Heart right ventricle (tissue), 16 donors: ENCODE data around the gene HPS6. TPM values are rescaled to one million over a fixed set of nuclear protein-coding genes. Genes with fewer than 3 reads are reported as not detected.

Experiments
- ATAC-seq, 8 donors: fragments of 200-7000 bp; cut with Tn5 transposase; one replicate each; pipeline ENCODE4 v1.9.1; 2020; ENCODE audit warnings: mild to moderate bottlenecking in 8 of 8, moderate library complexity in 8 of 8, moderate number of reproducible peaks in 1 of 8
- DNase-seq, 2 donors: peaks; one replicate each; pipeline ENCODE4 v3.0.0-alpha.2; 2020
- H3K27ac ChIP-seq, 10 donors: fragments of 200-600 bp; sonication (generic) in 2 of 10; one replicate each; pipeline versions ENCODE4 v1.5.0 to v1.8.0; 2020 to 2022; ENCODE audit warnings: mild to moderate bottlenecking in 3 of 10
- H3K27me3 ChIP-seq, 7 donors: fragments of 200-600 bp; one replicate each; pipeline ENCODE4 v1.8.0; 2021 to 2022; ENCODE audit warnings: mild to moderate bottlenecking in 2 of 7
- H3K36me3 ChIP-seq, 9 donors: fragments of 200-600 bp; sonication (generic) in 1 of 9; one replicate each; pipeline versions ENCODE4 v1.5.0 to v1.8.0; 2020 to 2022; ENCODE audit warnings: mild to moderate bottlenecking in 2 of 9
- H3K4me1 ChIP-seq, 9 donors: fragments of 200-600 bp; sonication (generic) in 1 of 9; one replicate each; pipeline versions ENCODE4 v1.5.0 to v1.8.0; 2020 to 2022; ENCODE audit warnings: mild to moderate bottlenecking in 4 of 9
- H3K4me3 ChIP-seq, 10 donors: fragments of 200-600 bp; sonication (generic) in 2 of 10; one replicate each; pipeline versions ENCODE4 v1.5.0 to v1.8.0; 2020 to 2022; ENCODE audit warnings: mild to moderate bottlenecking in 7 of 10, moderate library complexity in 2 of 10
- H3K9me3 ChIP-seq, 11 donors: fragments of 200-600 bp in 10 of 11; sonication (generic) in 2 of 11; one replicate each; pipeline versions ENCODE4 v1.5.0 to v1.8.0; 2013 to 2022; ENCODE audit warnings: mild to moderate bottlenecking in 2 of 11, control low read depth in 1 of 11, moderate library complexity in 1 of 11
- WGBS, 2 donors: extraction: QIAGEN DNeasy Blood & Tissue Kit; methylation state at CpG; one replicate each; pipeline ENCODE4 v1.1.7; 2013; ENCODE audit warnings: inconsistent platforms in 1 of 2; 5-methylcytosine and 5-hydroxymethylcytosine counted together
- intact Hi-C, 10 donors: fragments of 100-400 bp; cut with DNase I; formaldehyde crosslinking; loops; one replicate each; pipeline versions ENCODE4 v1.11.1 to v1.14.2; 2022
- polyA plus RNA-seq, 2 donors: library from polyadenylated mRNA; stranded (reverse); fragments of 200-250 nt; gene quantifications; one replicate each; pipeline ENCODE4 v1.2.3, GENCODE V29; 2013
- total RNA-seq, 10 donors: library from RNA; stranded (reverse); fragmentation: NEBNext Ultra II Directional in 3 of 10; extraction: Animal tissue kit (Norgen Biotek cat#: 25700) in 3 of 10; gene quantifications; one replicate each; pipeline versions ENCODE4 v1.2.1 to v1.2.4, GENCODE V29; 2021 to 2023
- TF ChIP-seq, protein P1 (sequence below), 9 donors: fragments of 200-600 bp; sonication (generic) in 2 of 9; IDR thresholded peaks; one replicate each; pipeline versions ENCODE4 v1.5.0 to v1.8.0; 2021 to 2022; ENCODE audit warnings: antibody characterized with exemption in 9 of 9, mild to moderate bottlenecking in 5 of 9, moderate library complexity in 1 of 9
- donor health status: Arrhythmogenic right ventricular cardiomyopathy.
- donor health status: ischemic (EF 13 %, LVEDD 7.1; RV severe dilation, severe dysfunction).
- donor health status: healthy with polysubstance abuse.
- donor health status: DM: no; HTN: yes; CAD: no.
- donor health status: DM: no; HTN: no; CAD: no.
- donor health status: ischemic (EF 25% LVEDD 6.9; RV normal size, moderate dysfunction).
- donor health status: ischemic (EF 25% LVEDD 5.7; RV mildly dilated, moderate dysfunction).
- donor health status: healthy.
- donor health status: DM: yes; HTN: yes; CAD: no.
- donor health status: Ischemic cardiomyopathy.
- donor health status: ischemic (EF 35%, LVEDD 5.7; RV mildly dilated, moderate dysfunction).
- donor health status: nonischemic (EF 11% LVEDD 7.7; RV severe dilation, severe dysfunction).
- donor health status: DM: yes; HTN: yes; CAD: no.
- donor health status: PGD.
- donor health status: ischemic (EF 29% LVEDD 5.4; RV normal size, mild dysfunction).
- donor health status: nonischemic (EF 23%, LVEDD 6.1; RV moderate dilation, normal function).

Gene HPS6
- total and polyA plus RNA-seq, 12 donors: 8.2 to 13.6 (median 10.6) TPM

DNA sequence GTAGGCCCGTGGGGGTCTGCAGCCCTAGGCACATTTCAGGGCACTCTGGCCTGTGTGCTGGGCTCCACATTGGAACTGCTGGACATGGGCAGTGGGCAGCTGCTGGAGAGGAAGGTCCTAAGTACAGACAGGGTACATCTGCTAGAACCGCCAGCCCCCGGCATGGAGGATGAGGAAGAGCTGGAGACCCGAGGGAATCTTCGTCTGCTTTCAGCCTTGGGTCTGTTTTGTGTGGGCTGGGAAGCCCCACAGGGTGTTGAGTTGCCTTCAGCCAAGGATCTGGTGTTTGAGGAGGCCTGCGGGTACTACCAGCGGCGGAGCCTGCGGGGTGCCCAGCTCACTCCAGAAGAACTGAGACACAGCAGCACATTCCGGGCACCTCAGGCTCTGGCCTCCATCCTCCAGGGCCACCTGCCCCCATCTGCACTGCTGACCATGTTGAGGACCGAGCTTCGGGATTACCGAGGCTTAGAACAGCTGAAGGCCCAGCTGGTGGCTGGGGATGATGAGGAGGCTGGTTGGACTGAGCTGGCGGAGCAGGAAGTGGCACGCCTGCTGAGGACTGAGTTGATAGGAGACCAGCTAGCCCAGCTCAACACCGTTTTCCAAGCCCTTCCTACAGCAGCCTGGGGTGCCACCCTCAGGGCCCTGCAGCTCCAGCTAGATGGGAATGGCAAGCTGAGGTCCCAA lies 1.4 kb downstream of the HPS6 start:
- no peak for DNase-seq
- WGBS, 2 donors: 82 to 83% methylated on average over 16 of the region's 16 CpGs
- intact Hi-C loops: loop anchor here in 2 of 10 donors (5.0 kb wide), 3 partner anchors 46 to 224 kb away; partner anchors contain the start of gene KCNIP2 (in 1 of the 2)

DNA sequence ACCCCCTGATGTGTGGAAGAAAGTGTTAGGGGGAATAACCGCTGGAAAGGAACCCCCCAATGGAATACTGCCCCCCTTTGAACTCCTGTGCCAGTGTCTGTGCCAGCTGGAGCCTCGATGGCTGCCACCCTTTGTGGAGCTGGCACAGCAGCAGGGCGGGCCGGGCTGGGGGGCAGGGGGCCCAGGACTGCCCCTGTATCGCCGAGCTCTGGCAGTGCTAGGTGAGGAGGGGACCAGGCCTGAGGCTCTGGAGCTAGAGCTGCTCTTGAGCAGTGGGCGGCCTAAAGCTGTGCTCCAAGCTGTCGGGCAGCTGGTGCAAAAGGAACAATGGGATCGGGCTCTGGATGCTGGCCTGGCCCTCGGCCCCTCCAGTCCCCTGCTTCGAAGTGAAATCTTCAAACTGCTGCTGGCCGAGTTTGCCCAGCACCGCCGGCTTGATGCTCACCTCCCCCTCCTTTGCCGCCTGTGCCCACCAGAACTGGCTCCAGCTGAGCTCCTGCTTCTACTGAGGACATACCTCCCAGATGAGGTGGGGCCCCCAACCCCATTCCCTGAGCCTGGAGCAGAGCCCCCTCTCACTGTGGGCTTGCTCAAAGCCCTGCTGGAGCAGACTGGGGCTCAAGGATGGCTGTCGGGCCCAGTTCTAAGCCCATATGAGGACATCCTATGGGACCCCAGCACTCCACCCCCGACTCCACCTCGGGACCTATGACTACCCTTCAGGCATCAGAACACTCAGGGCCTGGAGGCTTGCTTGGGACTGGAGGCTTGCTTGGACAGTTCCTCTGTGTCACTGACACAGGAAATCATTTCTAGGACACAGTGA lies 2.2 kb downstream of the HPS6 start:
- TF ChIP-seq, protein P1, sequence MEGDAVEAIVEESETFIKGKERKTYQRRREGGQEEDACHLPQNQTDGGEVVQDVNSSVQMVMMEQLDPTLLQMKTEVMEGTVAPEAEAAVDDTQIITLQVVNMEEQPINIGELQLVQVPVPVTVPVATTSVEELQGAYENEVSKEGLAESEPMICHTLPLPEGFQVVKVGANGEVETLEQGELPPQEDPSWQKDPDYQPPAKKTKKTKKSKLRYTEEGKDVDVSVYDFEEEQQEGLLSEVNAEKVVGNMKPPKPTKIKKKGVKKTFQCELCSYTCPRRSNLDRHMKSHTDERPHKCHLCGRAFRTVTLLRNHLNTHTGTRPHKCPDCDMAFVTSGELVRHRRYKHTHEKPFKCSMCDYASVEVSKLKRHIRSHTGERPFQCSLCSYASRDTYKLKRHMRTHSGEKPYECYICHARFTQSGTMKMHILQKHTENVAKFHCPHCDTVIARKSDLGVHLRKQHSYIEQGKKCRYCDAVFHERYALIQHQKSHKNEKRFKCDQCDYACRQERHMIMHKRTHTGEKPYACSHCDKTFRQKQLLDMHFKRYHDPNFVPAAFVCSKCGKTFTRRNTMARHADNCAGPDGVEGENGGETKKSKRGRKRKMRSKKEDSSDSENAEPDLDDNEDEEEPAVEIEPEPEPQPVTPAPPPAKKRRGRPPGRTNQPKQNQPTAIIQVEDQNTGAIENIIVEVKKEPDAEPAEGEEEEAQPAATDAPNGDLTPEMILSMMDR (IDR thresholded peaks at IDR 0.05): no peak
- intact Hi-C loops: loop anchor here in 2 of 10 donors (5.0 kb wide), 3 partner anchors 45 to 225 kb away; partner anchors contain the start of gene KCNIP2 (in 1 of the 2)

More for the DNA sequence above, 1.4 kb downstream of the HPS6 start:
- H3K4me1 ChIP-seq: peaks cover 10 to 45% (median 33%) of the 10 kb centered on the region in 9 donors
- ATAC-seq: no peak
- TF ChIP-seq, protein P1 (IDR thresholded peaks at IDR 0.05): no peak
- H3K27ac ChIP-seq: peak overlapping the region in 9 of 10 donors; percentile 91 to 97 (median 93)
- peaks cover 0 to 20% (median 0%) of the 10 kb centered on the region in 9 donors for H3K36me3 ChIP-seq
- H3K27me3 ChIP-seq: no peaks in the 10 kb centered on the region
- peak overlapping the region in 9 of 10 donors; percentile 79 to 96 (median 86) for H3K4me3 ChIP-seq
- H3K9me3 ChIP-seq: no peaks in the 10 kb centered on the region

GRCh38 chr10:102068216-102068615 lies 3.1 kb downstream of the HPS6 start:
- TF ChIP-seq, protein P1 (IDR thresholded peaks at IDR 0.05): no peak
- intact Hi-C loops: loop anchor here in 2 of 10 donors (5.0 kb wide), 3 partner anchors 44 to 226 kb away; partner anchors contain the start of gene KCNIP2 (in 1 of the 2)
- H3K27ac ChIP-seq: peak overlapping the region in 1 of 10 donors; percentile 54
- DNase-seq (peak; percentile 22 to 41), ATAC-seq (no peak)
- H3K4me1 ChIP-seq: peaks cover 10 to 51% (median 35%) of the 10 kb centered on the region in 9 donors
- no peaks in the 10 kb centered on the region for H3K27me3 ChIP-seq
- peaks cover 0 to 20% (median 0%) of the 10 kb centered on the region in 9 donors for H3K36me3 ChIP-seq
- no peak overlapping the region for H3K4me3 ChIP-seq
- WGBS, 2 donors: 13 to 17% methylated on average over 1 of the region's 1 CpG
- no peaks in the 10 kb centered on the region for H3K9me3 ChIP-seq

More for the DNA sequence above, 2.2 kb downstream of the HPS6 start:
- Histone ChIP-seq H3K4me1 (peaks cover 10 to 45% (median 33%) of the 10 kb centered on the region in 9 donors), H3K27me3 (no peaks in the 10 kb centered on the region), H3K36me3 (peaks cover 0 to 20% (median 0%) of the 10 kb centered on the region in 9 donors), H3K9me3 (no peaks in the 10 kb centered on the region), H3K27ac (no peak overlapping the region), H3K4me3 (peak overlapping the region in 1 of 10 donors; percentile 84)
- DNase-seq (no peak), ATAC-seq (no peak)
- WGBS, 2 donors: 89 to 92% methylated on average over 18 of the region's 18 CpGs

DNA sequence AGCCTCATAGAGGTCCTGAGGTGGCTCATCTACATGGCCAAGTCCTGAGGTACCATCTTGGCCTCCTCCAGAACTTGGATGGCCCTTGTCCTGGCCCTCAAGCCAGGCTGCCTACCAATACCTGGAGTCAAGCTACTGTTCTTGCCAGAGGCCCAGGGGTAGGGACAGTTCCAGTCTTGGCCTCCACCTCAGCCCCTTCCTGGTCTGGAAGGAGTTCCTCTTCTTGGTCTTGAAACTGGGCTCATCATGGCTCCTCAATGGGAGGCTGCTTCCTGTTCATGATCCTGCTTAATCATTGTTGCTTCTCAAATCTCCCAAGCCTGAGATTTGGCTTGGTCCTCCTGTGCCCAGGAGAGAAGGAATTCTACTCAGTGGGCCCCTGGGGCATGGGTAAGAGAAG lies 3.9 kb downstream of the HPS6 start:
- H3K27me3 ChIP-seq: no peaks in the 10 kb centered on the region
- peaks cover 0 to 20% (median 0%) of the 10 kb centered on the region in 9 donors for H3K36me3 ChIP-seq
- intact Hi-C loops: loop anchor here in 2 of 10 donors (5.0 kb wide), 3 partner anchors 43 to 227 kb away; partner anchors contain the start of gene KCNIP2 (in 1 of the 2)
- H3K4me1 ChIP-seq: peaks cover 10 to 51% (median 35%) of the 10 kb centered on the region in 9 donors
- DNase-seq (no peak), ATAC-seq (no peak)
- H3K4me3 ChIP-seq: no peak overlapping the region
- peak overlapping the region in 2 of 10 donors; percentile 7 to 54 for H3K27ac ChIP-seq
- H3K9me3 ChIP-seq: no peaks in the 10 kb centered on the region
- TF ChIP-seq, protein P1 (IDR thresholded peaks at IDR 0.05): no peak
